ENCODE measurements around the gene MPDZ.

GRCh38 chr9:13224366-13224765 lies 55.1 kb downstream of the MPDZ start:
- TF ChIP-seq CTCF (IDR thresholded peaks at IDR 0.05), result no peak
- no peak for TF ChIP-seq EZH2phosphoT487 (IDR thresholded peaks at IDR 0.05)

Data from neural progenitor cell (in vitro differentiated cells).